Measurements from ENCODE around the gene ROBO1. TPM values are rescaled to one million over a fixed set of nuclear protein-coding genes. Genes with fewer than 3 reads are reported as not detected.

Gene ROBO1
- total RNA-seq, 4 donors from 2014 or later, result 25.0 to 42.6 (median 35.7) TPM

DNA sequence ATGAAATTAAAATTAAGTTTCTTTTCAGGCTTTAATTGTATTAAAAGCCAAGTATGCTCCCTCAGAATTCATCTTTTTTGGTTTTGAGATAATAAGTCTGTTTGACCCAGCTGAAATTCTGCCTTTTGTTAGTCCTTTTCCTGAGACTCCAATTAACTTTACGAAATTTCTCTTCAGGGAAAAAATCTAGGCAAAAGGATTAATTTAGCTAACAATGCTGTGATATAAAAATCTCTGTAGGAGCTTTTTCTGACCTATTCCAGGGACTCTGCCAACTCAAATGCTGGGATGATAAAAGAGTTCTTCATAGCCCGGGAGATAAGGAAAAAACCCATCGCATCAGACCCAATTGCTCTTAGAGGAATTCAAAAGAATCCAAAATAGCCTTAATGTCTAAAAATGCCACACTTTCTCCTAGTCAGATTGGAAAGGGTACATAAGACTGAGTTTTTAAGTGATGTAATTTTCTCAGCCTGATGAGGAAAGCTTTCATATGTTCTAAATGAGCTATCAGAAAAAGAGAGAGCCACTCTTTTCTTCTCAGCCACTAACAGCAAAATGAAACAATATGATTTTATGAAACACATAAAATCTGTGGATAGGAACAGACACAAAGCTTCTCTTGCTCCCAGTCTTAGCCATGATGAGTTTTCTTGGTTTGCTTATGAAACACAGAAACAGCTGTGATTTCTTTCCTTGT is 405.1 kb downstream of the ROBO1 start:
- Histone ChIP-seq H3K36me3 (no peaks in the 10 kb centered on the region), H3K27ac (no peak overlapping the region), H3K4me1 (peaks cover 0 to 7% (median 0%) of the 10 kb centered on the region in 3 donors), H3K4me3 (no peak overlapping the region), H3K9me3 (no peaks in the 10 kb centered on the region), H3K27me3 (no peaks in the 10 kb centered on the region)
- intact Hi-C loops (cut with DNase I), result loop anchor here (10.0 kb wide), 1 partner anchor 278 kb away; no protein-coding TSS in a partner anchor
- TF ChIP-seq POLR2A (IDR thresholded peaks at IDR 0.05), result no peak
- TF ChIP-seq, protein P1, sequence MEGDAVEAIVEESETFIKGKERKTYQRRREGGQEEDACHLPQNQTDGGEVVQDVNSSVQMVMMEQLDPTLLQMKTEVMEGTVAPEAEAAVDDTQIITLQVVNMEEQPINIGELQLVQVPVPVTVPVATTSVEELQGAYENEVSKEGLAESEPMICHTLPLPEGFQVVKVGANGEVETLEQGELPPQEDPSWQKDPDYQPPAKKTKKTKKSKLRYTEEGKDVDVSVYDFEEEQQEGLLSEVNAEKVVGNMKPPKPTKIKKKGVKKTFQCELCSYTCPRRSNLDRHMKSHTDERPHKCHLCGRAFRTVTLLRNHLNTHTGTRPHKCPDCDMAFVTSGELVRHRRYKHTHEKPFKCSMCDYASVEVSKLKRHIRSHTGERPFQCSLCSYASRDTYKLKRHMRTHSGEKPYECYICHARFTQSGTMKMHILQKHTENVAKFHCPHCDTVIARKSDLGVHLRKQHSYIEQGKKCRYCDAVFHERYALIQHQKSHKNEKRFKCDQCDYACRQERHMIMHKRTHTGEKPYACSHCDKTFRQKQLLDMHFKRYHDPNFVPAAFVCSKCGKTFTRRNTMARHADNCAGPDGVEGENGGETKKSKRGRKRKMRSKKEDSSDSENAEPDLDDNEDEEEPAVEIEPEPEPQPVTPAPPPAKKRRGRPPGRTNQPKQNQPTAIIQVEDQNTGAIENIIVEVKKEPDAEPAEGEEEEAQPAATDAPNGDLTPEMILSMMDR (IDR thresholded peaks at IDR 0.05), result no peak
- WGBS, 2 donors, result 52 to 71% methylated on average over 3 of the region's 3 CpGs
- DNase-seq, result no peak

DNA sequence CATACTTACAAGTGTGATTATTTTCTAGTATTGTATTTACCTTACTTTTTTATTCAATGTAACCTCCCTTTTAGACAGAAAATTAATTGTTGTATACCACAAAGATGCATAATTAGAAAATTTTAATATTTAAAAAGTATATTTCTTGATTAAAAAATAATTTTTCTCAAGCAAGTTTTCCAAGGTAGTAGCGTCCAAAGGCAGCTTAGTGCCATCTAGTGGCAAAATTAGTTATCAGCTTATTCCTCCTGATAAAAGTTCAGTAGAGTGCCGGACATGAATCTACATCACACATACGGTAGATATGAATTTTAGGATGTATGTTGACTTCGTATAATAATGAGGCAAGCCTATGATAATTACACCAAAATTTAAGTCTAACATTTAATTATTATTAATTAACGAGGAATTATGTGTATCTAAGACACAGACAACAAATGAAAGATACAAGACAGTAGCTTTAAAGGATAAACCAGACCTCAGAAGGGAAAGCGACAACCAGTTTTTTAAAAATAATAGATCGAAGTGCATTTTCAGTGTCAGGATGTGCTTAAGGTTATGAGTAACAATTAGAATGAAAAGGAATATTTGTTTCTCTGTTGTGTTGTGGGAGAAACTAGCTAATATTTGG is 405.9 kb downstream of the ROBO1 start:
- Histone ChIP-seq H3K9me3 (no peaks in the 10 kb centered on the region), H3K27ac (no peak overlapping the region), H3K36me3 (no peaks in the 10 kb centered on the region), H3K4me1 (peaks cover 0 to 7% (median 0%) of the 10 kb centered on the region in 3 donors), H3K27me3 (no peaks in the 10 kb centered on the region), H3K4me3 (no peak overlapping the region)
- TF ChIP-seq POLR2A (IDR thresholded peaks at IDR 0.05), result no peak
- TF ChIP-seq, protein P1 (IDR thresholded peaks at IDR 0.05), result peak in 5 of 6 experiments; percentile 16 to 72 (median 58)
- intact Hi-C loops (cut with DNase I), result loop anchor here (10.0 kb wide), 1 partner anchor 277 kb away; no protein-coding TSS in a partner anchor
- no peak for DNase-seq
- 17 to 20% methylated on average over 7 of the region's 7 CpGs for WGBS, 2 donors

DNA sequence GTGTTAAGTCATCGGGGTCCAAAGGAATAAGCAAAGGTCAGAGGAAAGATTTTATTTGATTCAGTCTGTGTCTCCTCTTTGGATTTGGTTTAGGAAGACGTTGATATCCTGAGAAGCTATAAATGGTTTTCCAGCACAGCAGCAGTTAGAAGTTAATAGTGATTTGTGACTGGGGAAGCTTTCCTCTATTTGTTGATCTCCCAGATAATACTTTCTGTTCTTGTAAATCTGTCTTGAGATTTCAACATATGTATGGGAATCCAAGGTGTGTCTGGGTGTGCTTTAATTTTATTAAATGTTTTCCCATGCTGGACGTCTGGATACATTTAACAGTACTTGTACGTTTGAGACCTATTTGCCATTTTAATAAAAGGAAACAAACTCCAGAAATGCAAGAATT is 409.5 kb downstream of the ROBO1 start:
- intact Hi-C loops (cut with DNase I), result no loop called here
- H3K27me3 ChIP-seq, result no peaks in the 10 kb centered on the region
- WGBS, 2 donors, result 74 to 76% methylated on average over 4 of the region's 4 CpGs
- TF ChIP-seq POLR2A (IDR thresholded peaks at IDR 0.05), result no peak
- TF ChIP-seq, protein P1 (IDR thresholded peaks at IDR 0.05), result no peak
- no peaks in the 10 kb centered on the region for H3K36me3 ChIP-seq
- no peak overlapping the region for H3K27ac ChIP-seq
- no peak for DNase-seq
- no peak overlapping the region for H3K4me3 ChIP-seq
- H3K4me1 ChIP-seq, result peaks cover 0 to 7% (median 0%) of the 10 kb centered on the region in 3 donors
- H3K9me3 ChIP-seq, result no peaks in the 10 kb centered on the region

DNA sequence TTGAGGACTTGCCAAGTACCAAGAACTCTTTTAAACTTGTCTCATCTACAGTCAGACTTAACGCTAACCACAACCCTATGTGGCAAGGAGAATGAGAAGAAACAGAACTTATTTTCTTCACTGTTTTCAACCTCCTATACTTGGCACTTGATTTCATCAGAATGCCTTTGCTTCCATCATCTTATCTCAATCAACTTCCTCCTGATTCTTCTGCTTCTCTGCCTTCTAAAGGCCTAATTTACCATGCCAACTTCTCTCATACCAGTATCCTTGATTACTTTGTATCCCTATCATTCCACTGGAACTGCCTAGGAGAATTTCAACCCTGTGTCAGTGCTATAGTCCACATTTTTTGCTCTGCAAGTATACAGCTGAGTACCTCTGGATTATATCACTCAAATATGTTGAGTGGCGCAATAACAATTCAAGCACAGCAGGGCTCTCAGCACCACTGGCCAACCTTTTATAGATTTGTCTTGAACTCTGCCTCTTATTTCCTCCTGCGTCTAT is 413.6 kb downstream of the ROBO1 start:
- Histone ChIP-seq H3K4me1 (peaks cover 0 to 18% (median 0%) of the 10 kb centered on the region in 3 donors), H3K27me3 (no peaks in the 10 kb centered on the region), H3K4me3 (no peak overlapping the region), H3K9me3 (no peaks in the 10 kb centered on the region), H3K36me3 (no peaks in the 10 kb centered on the region), H3K27ac (no peak overlapping the region)
- TF ChIP-seq, protein P1 (IDR thresholded peaks at IDR 0.05), result no peak
- TF ChIP-seq POLR2A (IDR thresholded peaks at IDR 0.05), result no peak
- DNase-seq, result no peak
- 92 to 94% methylated on average over 3 of the region's 3 CpGs for WGBS, 2 donors
- intact Hi-C loops (cut with DNase I), result no loop called here

DNA sequence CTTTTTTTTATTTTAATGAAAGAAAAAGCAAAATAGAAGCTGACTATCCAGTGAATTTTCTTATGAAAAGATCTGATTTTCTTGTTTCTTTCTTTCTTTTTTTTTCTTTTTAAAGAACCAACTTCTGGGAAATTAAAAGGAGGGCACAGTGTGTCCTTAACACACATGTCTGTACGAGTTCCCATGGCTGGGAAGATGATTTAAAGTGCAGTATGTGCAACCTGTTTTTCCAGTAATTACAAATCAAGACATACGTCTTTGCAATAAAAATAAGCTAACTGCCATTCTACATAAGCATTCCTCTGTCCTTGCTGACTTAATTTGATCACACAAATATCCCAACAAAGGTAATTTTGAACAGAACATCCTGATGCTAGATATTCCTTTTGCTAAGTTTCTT is 416.1 kb downstream of the ROBO1 start:
- Histone ChIP-seq H3K9me3 (no peaks in the 10 kb centered on the region), H3K36me3 (no peaks in the 10 kb centered on the region), H3K4me1 (peaks cover 0 to 18% (median 0%) of the 10 kb centered on the region in 3 donors), H3K27me3 (no peaks in the 10 kb centered on the region), H3K27ac (peak overlapping the region in 2 of 4 donors; percentile 57 to 61), H3K4me3 (no peak overlapping the region)
- intact Hi-C loops (cut with DNase I), result no loop called here
- TF ChIP-seq, protein P1 (IDR thresholded peaks at IDR 0.05), result no peak
- TF ChIP-seq POLR2A (IDR thresholded peaks at IDR 0.05), result no peak
- WGBS, 2 donors, result 22 to 33% methylated on average over 2 of the region's 2 CpGs
- no peak for DNase-seq
